HCT116 (cell line): Measurements from ENCODE around the gene FNDC5.

Source experiments
- CTCF ChIP-seq, 3 experiments: fragments of 200-600 bp in 1 of 3; sonication (generic) in 1 of 3; IDR thresholded peaks in 2 of 3; conservative IDR thresholded peaks in 1 of 3; 2 replicates each; pipeline ENCODE4 v1.5.1; 2012 to 2017; ENCODE audit warnings: low read depth in 2 of 3, low read length in 2 of 3, antibody characterized with exemption in 1 of 3, borderline replicate concordance in 1 of 3, control low read depth in 1 of 3, mild to moderate bottlenecking in 1 of 3, mixed read lengths in 1 of 3, mixed run types in 1 of 3, moderate library complexity in 1 of 3; ENCODE audit not compliant: insufficient read depth in 1 of 3
- POLR2A ChIP-seq: IDR thresholded peaks from 2 replicates; pipeline ENCODE4 v1.7.0; 2011; ENCODE audit warnings: borderline replicate concordance; ENCODE audit not compliant: insufficient read depth, insufficient read length; ENCODE audit errors: extremely low read depth
- RAD21 ChIP-seq: IDR thresholded peaks from 2 replicates; pipeline ENCODE4 v1.6.1; 2012; ENCODE audit warnings: low read depth, mild to moderate bottlenecking
- SP1 ChIP-seq: IDR thresholded peaks from 2 replicates; pipeline ENCODE4 v1.6.1; 2012; ENCODE audit warnings: low read depth

GRCh38 chr1:32876341-32877210, 5.9 kb upstream of the FNDC5 start:
- TF ChIP-seq RAD21 = peak; percentile 82
- no peak for TF ChIP-seq POLR2A
- TF ChIP-seq SP1 = no peak
- peak; percentile 86 to 98 (median 97) for TF ChIP-seq CTCF (IDR thresholded peaks at IDR 0.05 in 2 of 3, conservative IDR thresholded peaks at IDR 0.05 in 1 of 3; ENCODE audit: borderline replicate concordance in 1 of 3, insufficient read depth in 1 of 3, low read depth in 2 of 3, low read length in 2 of 3)
